Activated CD8-positive, alpha-beta T cell treated with anti-CD3 and anti-CD28 coated beads for 36 hours (primary cell): ENCODE results near the gene MYEOV. TPM values are rescaled to one million over a fixed set of nuclear protein-coding genes. Genes with fewer than 3 reads are reported as not detected.

Source experiments
- ATAC-seq: fragments of 200-7000 bp; cut with Tn5 transposase; one replicate; pipeline ENCODE4 v1.10.0; 2021; ENCODE audit warnings: mild to moderate bottlenecking, moderate library complexity
- CTCF ChIA-PET: fragments of 350-600 bp; sonication (Branson Sonifier 250); formaldehyde crosslinking; loops from one replicate; lab custom pipeline; 2021; ENCODE audit warnings: antibody characterized with exemption; lab: Charles Lee
- POLR2A ChIA-PET: fragments of 350-600 bp; sonication (Branson Sonifier 250); formaldehyde crosslinking; loops from one replicate; lab custom pipeline; 2021; ENCODE audit warnings: antibody characterized with exemption; lab: Charles Lee
- DNase-seq: peaks from one replicate; pipeline ENCODE4 v3.0.0-alpha.2; 2020
- H3K27ac Mint-ChIP-seq: one replicate; pipeline ENCODE4 v1.8.0; 2021; ENCODE audit warnings: mild to moderate bottlenecking, mixed read lengths
- H3K27me3 Mint-ChIP-seq: one replicate; pipeline ENCODE4 v1.8.0; 2021; ENCODE audit warnings: mixed read lengths
- H3K36me3 Mint-ChIP-seq: one replicate; pipeline ENCODE4 v1.8.0; 2021; ENCODE audit warnings: low read depth, mixed read lengths
- H3K4me1 Mint-ChIP-seq: one replicate; pipeline ENCODE4 v1.8.0; 2021; ENCODE audit warnings: low read depth, mixed read lengths
- H3K4me3 Mint-ChIP-seq: one replicate; pipeline ENCODE4 v1.8.0; 2021; ENCODE audit warnings: mild to moderate bottlenecking, moderate library complexity, mixed read lengths
- H3K9me3 Mint-ChIP-seq: one replicate; pipeline ENCODE4 v1.8.0; 2021; ENCODE audit warnings: mixed read lengths
- intact Hi-C: fragments of 100-400 bp; cut with micrococcal nuclease; formaldehyde crosslinking; loops from one replicate; pipeline ENCODE4 v1.10.0; 2022
- total RNA-seq, 2 experiments: library from RNA; stranded (reverse); gene quantifications; one replicate each; pipeline ENCODE4 v1.2.3, GENCODE V29; 2021
- TF ChIP-seq, protein P1 (sequence below): fragments of 200-600 bp; IDR thresholded peaks from one replicate; pipeline ENCODE4 v1.8.0; 2022; ENCODE audit warnings: antibody characterized with exemption, mild to moderate bottlenecking

MYEOV gene
- total RNA-seq, 2 experiments from 2014 or later = not detected

DNA sequence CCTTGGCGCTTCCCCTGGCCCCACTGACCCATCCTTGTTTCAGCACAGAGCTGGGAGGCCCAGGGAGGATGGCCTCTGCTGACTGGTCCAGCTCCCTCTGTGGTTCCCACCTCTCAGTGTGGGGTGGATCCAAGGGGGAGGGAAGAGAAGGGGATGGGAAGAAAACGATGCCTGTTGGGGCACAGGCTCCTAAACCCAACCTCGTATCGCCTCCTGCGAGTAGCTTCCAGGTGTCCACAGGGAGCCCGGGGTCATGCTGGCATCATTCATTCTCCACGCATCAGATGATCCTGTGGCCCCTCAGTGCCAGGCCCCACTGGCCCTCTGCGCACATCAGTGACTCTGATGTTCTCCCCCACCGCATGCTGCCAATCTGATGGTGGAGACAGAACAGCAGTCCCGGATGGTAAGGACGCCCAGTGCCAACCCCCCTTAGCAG, 5.1 kb downstream of the MYEOV start:
- no peaks in the 10 kb centered on the region for H3K9me3 Mint-ChIP-seq
- peaks cover 65% of the 10 kb centered on the region for H3K4me1 Mint-ChIP-seq
- no peak overlapping the region for H3K4me3 Mint-ChIP-seq
- ChIA-PET POLR2A (interaction anchor here (0.8 to 2.4 kb wide), 3 partner anchors 9 to 560 kb away, joined by 3 to 9 read pairs (median 8); no protein-coding TSS in a partner anchor), CTCF (no interaction called here)
- H3K27ac Mint-ChIP-seq = no peak overlapping the region
- TF ChIP-seq, protein P1, sequence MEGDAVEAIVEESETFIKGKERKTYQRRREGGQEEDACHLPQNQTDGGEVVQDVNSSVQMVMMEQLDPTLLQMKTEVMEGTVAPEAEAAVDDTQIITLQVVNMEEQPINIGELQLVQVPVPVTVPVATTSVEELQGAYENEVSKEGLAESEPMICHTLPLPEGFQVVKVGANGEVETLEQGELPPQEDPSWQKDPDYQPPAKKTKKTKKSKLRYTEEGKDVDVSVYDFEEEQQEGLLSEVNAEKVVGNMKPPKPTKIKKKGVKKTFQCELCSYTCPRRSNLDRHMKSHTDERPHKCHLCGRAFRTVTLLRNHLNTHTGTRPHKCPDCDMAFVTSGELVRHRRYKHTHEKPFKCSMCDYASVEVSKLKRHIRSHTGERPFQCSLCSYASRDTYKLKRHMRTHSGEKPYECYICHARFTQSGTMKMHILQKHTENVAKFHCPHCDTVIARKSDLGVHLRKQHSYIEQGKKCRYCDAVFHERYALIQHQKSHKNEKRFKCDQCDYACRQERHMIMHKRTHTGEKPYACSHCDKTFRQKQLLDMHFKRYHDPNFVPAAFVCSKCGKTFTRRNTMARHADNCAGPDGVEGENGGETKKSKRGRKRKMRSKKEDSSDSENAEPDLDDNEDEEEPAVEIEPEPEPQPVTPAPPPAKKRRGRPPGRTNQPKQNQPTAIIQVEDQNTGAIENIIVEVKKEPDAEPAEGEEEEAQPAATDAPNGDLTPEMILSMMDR = no peak
- ATAC-seq (no peak), DNase-seq (no peak)
- intact Hi-C loops = loop anchor here (5.0 to 10.0 kb wide), 4 partner anchors 146 to 346 kb away; partner anchors contain the start of gene CCND1
- H3K27me3 Mint-ChIP-seq = no peaks in the 10 kb centered on the region
- H3K36me3 Mint-ChIP-seq = no peaks in the 10 kb centered on the region

DNA sequence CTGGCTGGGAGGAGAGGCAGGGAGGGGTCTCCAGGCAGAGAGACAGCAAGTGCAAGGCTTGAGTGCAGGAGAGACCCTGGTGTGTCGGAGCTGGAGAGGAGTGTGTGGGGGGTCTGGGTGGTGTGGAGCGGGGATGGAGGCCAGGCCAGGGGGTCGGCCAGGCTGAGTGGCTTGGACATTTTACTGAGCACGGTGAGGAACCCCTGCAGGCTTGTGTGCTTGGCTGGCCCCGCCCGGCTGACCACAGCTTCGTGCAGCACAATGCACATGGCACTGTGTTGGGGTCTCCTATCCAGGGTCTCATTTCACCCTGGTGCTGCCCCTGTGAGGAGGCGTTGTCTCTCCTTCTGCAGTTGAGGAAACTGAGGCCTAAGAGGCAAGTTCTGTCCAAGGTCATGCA, 5.6 kb downstream of the MYEOV start:
- Mint-ChIP-seq H3K27me3 (no peaks in the 10 kb centered on the region), H3K9me3 (no peaks in the 10 kb centered on the region), H3K4me3 (no peak overlapping the region), H3K4me1 (peaks cover 63% of the 10 kb centered on the region), H3K36me3 (no peaks in the 10 kb centered on the region), H3K27ac (no peak overlapping the region)
- DNase-seq = no peak
- POLR2A ChIA-PET = interaction anchor here (0.6 to 2.4 kb wide), 4 partner anchors 8 to 49 kb away, joined by 3 to 9 read pairs (median 4); no protein-coding TSS in a partner anchor
- intact Hi-C loops = loop anchor here (5.0 to 10.0 kb wide), 4 partner anchors 145 to 345 kb away; partner anchors contain the start of gene CCND1
- CTCF ChIA-PET = interaction anchor here (1.2 kb wide), 1 partner anchor 343 kb away, joined by 4 read pairs; no protein-coding TSS in a partner anchor
- TF ChIP-seq, protein P1 = no peak
- ATAC-seq = no peak

DNA sequence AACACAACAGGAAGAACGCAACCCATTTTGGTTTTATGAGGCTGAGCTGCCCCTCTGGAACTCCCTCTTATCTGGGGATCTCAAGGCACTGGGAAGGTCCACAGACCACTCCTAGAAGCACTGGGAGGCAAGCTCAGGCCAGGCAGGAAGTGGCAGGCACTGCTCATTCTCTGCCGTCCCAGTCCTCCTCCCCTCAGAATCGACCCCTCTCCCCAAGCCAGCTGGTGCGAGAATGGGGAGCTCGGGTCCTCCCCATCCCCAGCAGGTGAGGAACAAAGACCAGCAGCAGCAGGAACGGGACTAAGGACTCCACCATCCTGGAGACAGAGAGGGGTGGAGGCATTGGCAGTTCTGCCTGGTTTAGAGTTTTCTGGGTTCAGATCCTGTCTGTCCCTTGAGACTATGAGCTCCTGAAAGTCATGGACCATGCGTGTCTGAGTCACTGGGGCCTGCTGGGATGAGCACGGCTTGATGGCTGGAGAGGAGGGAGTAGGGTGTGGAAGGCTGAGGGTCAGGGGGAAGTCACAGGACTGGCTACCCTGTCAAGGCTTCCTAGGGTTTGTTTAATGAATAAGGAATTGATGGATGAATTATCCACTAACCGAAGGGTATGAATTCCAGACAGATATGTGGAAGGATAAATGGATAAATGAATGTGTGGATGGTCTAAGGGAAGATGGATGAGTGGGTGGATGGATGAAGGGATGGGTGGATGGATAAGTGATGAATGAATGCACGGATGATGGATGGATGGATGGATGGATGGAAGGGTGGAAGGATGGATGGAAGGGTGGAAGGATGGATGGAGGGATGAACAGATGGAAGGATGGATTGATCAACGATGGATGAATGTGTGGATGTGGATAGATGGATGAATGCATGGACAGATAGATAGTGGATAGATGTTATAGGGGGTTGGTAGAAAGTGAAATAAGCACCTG, 6.4 kb downstream of the MYEOV start:
- TF ChIP-seq, protein P1 = no peak
- Mint-ChIP-seq H3K27ac (no peak overlapping the region), H3K9me3 (no peaks in the 10 kb centered on the region), H3K36me3 (no peaks in the 10 kb centered on the region), H3K4me1 (peaks cover 58% of the 10 kb centered on the region), H3K27me3 (no peaks in the 10 kb centered on the region), H3K4me3 (no peak overlapping the region)
- intact Hi-C loops = no loop called here
- ATAC-seq (no peak), DNase-seq (no peak)
- ChIA-PET POLR2A (interaction anchor here (0.6 to 1.4 kb wide), 4 partner anchors 11 to 82 kb away, joined by 3 to 4 read pairs (median 3); no protein-coding TSS in a partner anchor), CTCF (interaction anchor here (0.8 to 1.2 kb wide), 2 partner anchors 343 to 370 kb away, joined by 3 to 4 read pairs; no protein-coding TSS in a partner anchor)

DNA sequence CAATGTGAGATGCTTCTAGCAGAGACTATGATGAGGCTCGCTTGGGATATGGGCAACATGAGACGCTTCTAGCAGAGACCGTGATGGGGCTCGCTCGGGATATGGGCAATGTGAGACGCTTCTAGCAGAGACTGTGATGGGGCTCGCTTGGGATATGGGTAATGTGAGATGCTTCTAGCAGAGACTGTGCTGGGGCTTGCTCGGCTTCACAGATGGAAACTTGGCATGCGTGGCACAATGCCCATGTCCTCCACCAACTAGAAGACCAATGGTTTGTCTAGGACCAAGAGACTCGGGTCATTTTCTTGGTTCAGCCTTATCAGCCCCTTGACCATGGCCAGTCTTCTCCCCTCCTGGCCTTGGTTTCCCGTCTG, 7.1 kb downstream of the MYEOV start:
- Mint-ChIP-seq H3K9me3 (no peaks in the 10 kb centered on the region), H3K4me1 (peaks cover 53% of the 10 kb centered on the region), H3K27me3 (no peaks in the 10 kb centered on the region), H3K4me3 (no peak overlapping the region), H3K36me3 (no peaks in the 10 kb centered on the region), H3K27ac (no peak overlapping the region)
- TF ChIP-seq, protein P1 = no peak
- intact Hi-C loops = no loop called here
- no peak for ATAC-seq
- no peak for DNase-seq
- ChIA-PET POLR2A (no interaction called here), CTCF (interaction anchor here (1.1 kb wide), 1 partner anchor 8 kb away, joined by 3 read pairs; no protein-coding TSS in a partner anchor)
